HEK293 (cell line): ENCODE results near the gene FBXO40.

Experiments used
- CTCF ChIA-PET: fragments of 350-600 bp; formaldehyde crosslinking; extraction: SDS; loops from one replicate; lab custom pipeline; 2021; ENCODE audit warnings: antibody characterized with exemption; lab: Yijun Ruan, JAX
- POLR2A ChIA-PET: fragments of 300-600 bp; formaldehyde crosslinking; extraction: SDS; loops from one replicate; lab custom pipeline; 2020; ENCODE audit warnings: antibody characterized with exemption, inconsistent platforms; lab: Yijun Ruan, JAX
- H3K27ac ChIP-seq: fragments of 200-500 bp; sonication (Bioruptor generic); 2 replicates; pipeline ENCODE4 v1.5.1; 2014; ENCODE audit warnings: low read depth, low read length, control low read depth, inconsistent platforms; ENCODE audit errors: extremely low read depth
- H3K36me3 ChIP-seq, 2 experiments: fragments of 200-500 bp in 1 of 2; sonication (Bioruptor generic) in 1 of 2; 1 replicate in 1 of 2; 2 replicates in 1 of 2; pipeline ENCODE4 v1.5.1; 2014 to 2017; ENCODE audit warnings: inconsistent platforms in 2 of 2, low read length in 2 of 2; ENCODE audit not compliant: control insufficient read depth in 2 of 2, insufficient read depth in 1 of 2
- H3K4me1 ChIP-seq: fragments of 200-500 bp; sonication (Bioruptor generic); 2 replicates; pipeline ENCODE4 v1.5.1; 2014; ENCODE audit warnings: mild to moderate bottlenecking, low read length, inconsistent platforms; ENCODE audit not compliant: control insufficient read depth, insufficient read depth
- H3K4me3 ChIP-seq: 2 replicates; pipeline ENCODE4 v1.5.1; 2011; ENCODE audit warnings: low read depth, mild to moderate bottlenecking, control low read depth, low read length, moderate library complexity
- H3K9me3 ChIP-seq: fragments of 200-500 bp; sonication (Bioruptor generic); 2 replicates; pipeline ENCODE4 v1.5.1; 2014; ENCODE audit warnings: low read depth, low read length, inconsistent platforms; ENCODE audit not compliant: control insufficient read depth, insufficient read depth
- ATF2 ChIP-seq: fragments of 450-650 bp; formaldehyde crosslinking; IDR thresholded peaks from 2 replicates; pipeline ENCODE4 v1.5.1; 2016; ENCODE audit warnings: missing biosample characterization, missing genetic modification characterization, low read depth
- FEZF1 ChIP-seq: fragments of 450-650 bp; formaldehyde crosslinking; IDR thresholded peaks from 2 replicates; pipeline ENCODE4 v1.5.1; 2016; ENCODE audit warnings: missing biosample characterization, missing genetic modification characterization
- HOXA7 ChIP-seq: sonication (generic); formaldehyde crosslinking; IDR thresholded peaks from 2 replicates; pipeline ENCODE4 v1.8.1; 2022; ENCODE audit warnings: missing genetic modification reagents, borderline replicate concordance
- MYNN ChIP-seq: fragments of 450-650 bp; formaldehyde crosslinking; IDR thresholded peaks from 2 replicates; pipeline ENCODE4 v1.5.1; 2016; ENCODE audit warnings: missing biosample characterization, missing genetic modification characterization, borderline replicate concordance
- RBAK ChIP-seq: fragments of 450-650 bp; formaldehyde crosslinking; IDR thresholded peaks from 2 replicates; pipeline ENCODE4 v1.5.1; 2016; ENCODE audit warnings: missing biosample characterization, missing genetic modification characterization
- ZBTB17 ChIP-seq: fragments of 450-650 bp; formaldehyde crosslinking; IDR thresholded peaks from 2 replicates; pipeline ENCODE4 v1.5.1; 2016; ENCODE audit warnings: missing biosample characterization, missing genetic modification characterization
- ZBTB44 ChIP-seq: fragments of 450-650 bp; IDR thresholded peaks from 2 replicates; pipeline ENCODE4 v1.5.1; 2018; ENCODE audit warnings: missing biosample characterization, mild to moderate bottlenecking, missing genetic modification characterization
- ZEB2 ChIP-seq: fragments of 450-650 bp; formaldehyde crosslinking; IDR thresholded peaks from 2 replicates; pipeline ENCODE4 v1.5.1; 2016; ENCODE audit warnings: missing biosample characterization, missing genetic modification characterization
- ZFHX2 ChIP-seq: fragments of 450-650 bp; formaldehyde crosslinking; conservative IDR thresholded peaks from 2 replicates; pipeline ENCODE4 v1.5.1; 2016; ENCODE audit warnings: missing biosample characterization, missing genetic modification characterization
- ZNF114 ChIP-seq: fragments of 450-650 bp; formaldehyde crosslinking; IDR thresholded peaks from 2 replicates; pipeline ENCODE4 v1.5.0; 2017; ENCODE audit warnings: missing biosample characterization, missing genetic modification characterization
- ZNF138 ChIP-seq: fragments of 450-650 bp; formaldehyde crosslinking; IDR thresholded peaks from 2 replicates; pipeline ENCODE4 v1.5.1; 2016; ENCODE audit warnings: missing biosample characterization, missing genetic modification characterization, borderline replicate concordance
- ZNF157 ChIP-seq: fragments of 450-650 bp; formaldehyde crosslinking; IDR thresholded peaks from 2 replicates; pipeline ENCODE4 v1.5.1; 2016; ENCODE audit warnings: missing biosample characterization, missing genetic modification characterization
- ZNF175 ChIP-seq: fragments of 450-650 bp; formaldehyde crosslinking; IDR thresholded peaks from 2 replicates; pipeline ENCODE4 v1.5.1; 2016; ENCODE audit warnings: missing biosample characterization, missing genetic modification characterization
- ZNF184 ChIP-seq: fragments of 450-650 bp; IDR thresholded peaks from 2 replicates; pipeline ENCODE4 v1.5.1; 2018; ENCODE audit warnings: missing biosample characterization, mild to moderate bottlenecking, missing genetic modification characterization
- ZNF214 ChIP-seq: fragments of 450-650 bp; formaldehyde crosslinking; IDR thresholded peaks from 2 replicates; pipeline ENCODE4 v1.5.1; 2017; ENCODE audit warnings: missing biosample characterization, mild to moderate bottlenecking, missing genetic modification characterization, borderline replicate concordance
- ZNF292 ChIP-seq: fragments of 450-650 bp; formaldehyde crosslinking; IDR thresholded peaks from 2 replicates; pipeline ENCODE4 v1.5.1; 2016; ENCODE audit warnings: low read depth, missing biosample characterization, missing genetic modification characterization, borderline replicate concordance
- ZNF302 ChIP-seq: fragments of 450-650 bp; formaldehyde crosslinking; IDR thresholded peaks from 2 replicates; pipeline ENCODE4 v1.5.1; 2016; ENCODE audit warnings: missing biosample characterization, missing genetic modification characterization, low read depth
- ZNF416 ChIP-seq: fragments of 450-650 bp; formaldehyde crosslinking; IDR thresholded peaks from 2 replicates; pipeline ENCODE4 v1.5.1; 2016; ENCODE audit warnings: missing biosample characterization, missing genetic modification characterization
- ZNF555 ChIP-seq: fragments of 450-650 bp; formaldehyde crosslinking; conservative IDR thresholded peaks from 2 replicates; pipeline ENCODE4 v1.5.1; 2017; ENCODE audit warnings: missing biosample characterization, mild to moderate bottlenecking, missing genetic modification characterization, inconsistent platforms
- ZNF585B ChIP-seq: fragments of 450-650 bp; formaldehyde crosslinking; IDR thresholded peaks from 2 replicates; pipeline ENCODE4 v1.5.1; 2016; ENCODE audit warnings: missing biosample characterization, missing genetic modification characterization
- ZNF626 ChIP-seq: fragments of 450-650 bp; sonication (Bioruptor Pico); formaldehyde crosslinking; IDR thresholded peaks from 2 replicates; pipeline ENCODE4 v1.5.1; 2018; ENCODE audit warnings: missing biosample characterization, missing genetic modification characterization, inconsistent platforms
- ZNF629 ChIP-seq: fragments of 450-650 bp; formaldehyde crosslinking; IDR thresholded peaks from 2 replicates; pipeline ENCODE4 v1.5.1; 2017; ENCODE audit warnings: missing biosample characterization, missing genetic modification characterization
- ZNF660 ChIP-seq: fragments of 450-650 bp; IDR thresholded peaks from 2 replicates; pipeline ENCODE4 v1.5.1; 2018; ENCODE audit warnings: missing biosample characterization, mild to moderate bottlenecking, missing genetic modification characterization
- TF ChIP-seq, protein P1 (sequence below): fragments of 450-650 bp; formaldehyde crosslinking; IDR thresholded peaks from 2 replicates; pipeline ENCODE4 v1.5.1; 2016; ENCODE audit warnings: missing biosample characterization, missing genetic modification characterization
- TF ChIP-seq, protein P2 (sequence below): fragments of 450-650 bp; formaldehyde crosslinking; IDR thresholded peaks from 2 replicates; pipeline ENCODE4 v1.5.1; 2016; ENCODE audit warnings: missing biosample characterization, missing genetic modification characterization
- TF ChIP-seq, protein P3 (sequence below): fragments of 450-650 bp; formaldehyde crosslinking; IDR thresholded peaks from 2 replicates; pipeline ENCODE4 v1.5.1; 2016; ENCODE audit warnings: missing biosample characterization, missing genetic modification characterization

Gene FBXO40

GRCh38 chr3:121660356-121661171 lies 67.4 kb downstream of the FBXO40 start, which contains the start of gene HCLS1:
Gene HCLS1 (minus strand): TSS chr3:121660903. CDS start chr3:121658347, 2,556 bp downstream.
- ChIA-PET POLR2A (no interaction called here), CTCF (no interaction called here)
- no peak within 1 kb of the TSS for H3K4me3 ChIP-seq
- peaks cover 0 to 38% of the 10 kb centered on the region in 2 experiments; a peak in 2 of 3 replicates for H3K36me3 ChIP-seq
- TF ChIP-seq ZNF157 (tag by site-specific recombination) (no peak), ZNF292 (tag by site-specific recombination) (no peak), MYNN (tag by site-specific recombination) (no peak), ZNF214 (no peak), ZNF660 (no peak), ZNF184 (no peak), ZBTB17 (tag by site-specific recombination) (no peak), ZNF555 (tag by site-specific recombination) (no peak), ZFHX2 (no peak), ZNF138 (tag by site-specific recombination) (no peak), ZEB2 (tag by site-specific recombination) (no peak)
- TF ChIP-seq, protein P1, sequence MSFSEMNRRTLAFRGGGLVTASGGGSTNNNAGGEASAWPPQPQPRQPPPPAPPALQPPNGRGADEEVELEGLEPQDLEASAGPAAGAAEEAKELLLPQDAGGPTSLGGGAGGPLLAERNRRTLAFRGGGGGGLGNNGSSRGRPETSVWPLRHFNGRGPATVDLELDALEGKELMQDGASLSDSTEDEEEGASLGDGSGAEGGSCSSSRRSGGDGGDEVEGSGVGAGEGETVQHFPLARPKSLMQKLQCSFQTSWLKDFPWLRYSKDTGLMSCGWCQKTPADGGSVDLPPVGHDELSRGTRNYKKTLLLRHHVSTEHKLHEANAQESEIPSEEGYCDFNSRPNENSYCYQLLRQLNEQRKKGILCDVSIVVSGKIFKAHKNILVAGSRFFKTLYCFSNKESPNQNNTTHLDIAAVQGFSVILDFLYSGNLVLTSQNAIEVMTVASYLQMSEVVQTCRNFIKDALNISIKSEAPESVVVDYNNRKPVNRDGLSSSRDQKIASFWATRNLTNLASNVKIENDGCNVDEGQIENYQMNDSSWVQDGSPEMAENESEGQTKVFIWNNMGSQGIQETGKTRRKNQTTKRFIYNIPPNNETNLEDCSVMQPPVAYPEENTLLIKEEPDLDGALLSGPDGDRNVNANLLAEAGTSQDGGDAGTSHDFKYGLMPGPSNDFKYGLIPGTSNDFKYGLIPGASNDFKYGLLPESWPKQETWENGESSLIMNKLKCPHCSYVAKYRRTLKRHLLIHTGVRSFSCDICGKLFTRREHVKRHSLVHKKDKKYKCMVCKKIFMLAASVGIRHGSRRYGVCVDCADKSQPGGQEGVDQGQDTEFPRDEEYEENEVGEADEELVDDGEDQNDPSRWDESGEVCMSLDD (tag by site-specific recombination): no peak
- H3K4me1 ChIP-seq: no peaks in the 10 kb centered on the region
- H3K9me3 ChIP-seq: no peaks in the 10 kb centered on the region
- H3K27ac ChIP-seq: no peak within 1 kb of the TSS

- H3K4me1 ChIP-seq: no peaks in the 10 kb centered on the region
- TF ChIP-seq ZNF175 (tag by site-specific recombination): no peak
- no peak for TF ChIP-seq ATF2 (tag by site-specific recombination)
- no peak for TF ChIP-seq ZNF629 (tag by site-specific recombination)
- no peak for TF ChIP-seq RBAK (tag by site-specific recombination)
- TF ChIP-seq, protein P2, sequence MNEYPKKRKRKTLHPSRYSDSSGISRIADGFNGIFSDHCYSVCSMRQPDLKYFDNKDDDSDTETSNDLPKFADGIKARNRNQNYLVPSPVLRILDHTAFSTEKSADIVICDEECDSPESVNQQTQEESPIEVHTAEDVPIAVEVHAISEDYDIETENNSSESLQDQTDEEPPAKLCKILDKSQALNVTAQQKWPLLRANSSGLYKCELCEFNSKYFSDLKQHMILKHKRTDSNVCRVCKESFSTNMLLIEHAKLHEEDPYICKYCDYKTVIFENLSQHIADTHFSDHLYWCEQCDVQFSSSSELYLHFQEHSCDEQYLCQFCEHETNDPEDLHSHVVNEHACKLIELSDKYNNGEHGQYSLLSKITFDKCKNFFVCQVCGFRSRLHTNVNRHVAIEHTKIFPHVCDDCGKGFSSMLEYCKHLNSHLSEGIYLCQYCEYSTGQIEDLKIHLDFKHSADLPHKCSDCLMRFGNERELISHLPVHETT (tag by site-specific recombination): no peak
- TF ChIP-seq HOXA7: no peak
- TF ChIP-seq, protein P3, sequence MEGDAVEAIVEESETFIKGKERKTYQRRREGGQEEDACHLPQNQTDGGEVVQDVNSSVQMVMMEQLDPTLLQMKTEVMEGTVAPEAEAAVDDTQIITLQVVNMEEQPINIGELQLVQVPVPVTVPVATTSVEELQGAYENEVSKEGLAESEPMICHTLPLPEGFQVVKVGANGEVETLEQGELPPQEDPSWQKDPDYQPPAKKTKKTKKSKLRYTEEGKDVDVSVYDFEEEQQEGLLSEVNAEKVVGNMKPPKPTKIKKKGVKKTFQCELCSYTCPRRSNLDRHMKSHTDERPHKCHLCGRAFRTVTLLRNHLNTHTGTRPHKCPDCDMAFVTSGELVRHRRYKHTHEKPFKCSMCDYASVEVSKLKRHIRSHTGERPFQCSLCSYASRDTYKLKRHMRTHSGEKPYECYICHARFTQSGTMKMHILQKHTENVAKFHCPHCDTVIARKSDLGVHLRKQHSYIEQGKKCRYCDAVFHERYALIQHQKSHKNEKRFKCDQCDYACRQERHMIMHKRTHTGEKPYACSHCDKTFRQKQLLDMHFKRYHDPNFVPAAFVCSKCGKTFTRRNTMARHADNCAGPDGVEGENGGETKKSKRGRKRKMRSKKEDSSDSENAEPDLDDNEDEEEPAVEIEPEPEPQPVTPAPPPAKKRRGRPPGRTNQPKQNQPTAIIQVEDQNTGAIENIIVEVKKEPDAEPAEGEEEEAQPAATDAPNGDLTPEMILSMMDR (tag by site-specific recombination): no peak
- no peak for TF ChIP-seq ZNF585B (tag by site-specific recombination)
- TF ChIP-seq ZNF114: no peak
- no peak for TF ChIP-seq ZBTB44
- no peak for TF ChIP-seq ZNF416 (tag by site-specific recombination)
- no peak for TF ChIP-seq ZNF302 (tag by site-specific recombination)
- TF ChIP-seq ZNF626 (tag by site-specific recombination): no peak
- no peak for TF ChIP-seq FEZF1
- TF ChIP-seq, all 188 proteins: peak for 0
- Histone ChIP-seq H3K27ac (no peak overlapping the region), H3K4me3 (no peak overlapping the region), H3K9me3 (no peaks in the 10 kb centered on the region), H3K36me3 (peaks cover 0 to 46% of the 10 kb centered on the region in 2 experiments; a peak in 2 of 3 replicates)
- POLR2A ChIA-PET: no interaction called here
- CTCF ChIA-PET: interaction anchor here (0.6 to 0.7 kb wide), 2 partner anchors 9 to 66 kb away, joined by 3 read pairs; no protein-coding TSS in a partner anchor
These were observed 68.2 kb downstream of the FBXO40 start for GRCh38 chr3:121661376-121661775.
